HG02970 (cell line): Measurements from ENCODE around the gene SEZ6L.

ENCODE experiments used
- ATAC-seq: cut with Tn5 transposase; IDR thresholded peaks from one replicate; pipeline ENCODE4 v1.9.1; 2021; ENCODE audit warnings: mild to moderate bottlenecking, moderate library complexity, moderate number of reproducible peaks; ENCODE audit not compliant: unreplicated experiment, low FRiP score

The SEZ6L gene

DNA sequence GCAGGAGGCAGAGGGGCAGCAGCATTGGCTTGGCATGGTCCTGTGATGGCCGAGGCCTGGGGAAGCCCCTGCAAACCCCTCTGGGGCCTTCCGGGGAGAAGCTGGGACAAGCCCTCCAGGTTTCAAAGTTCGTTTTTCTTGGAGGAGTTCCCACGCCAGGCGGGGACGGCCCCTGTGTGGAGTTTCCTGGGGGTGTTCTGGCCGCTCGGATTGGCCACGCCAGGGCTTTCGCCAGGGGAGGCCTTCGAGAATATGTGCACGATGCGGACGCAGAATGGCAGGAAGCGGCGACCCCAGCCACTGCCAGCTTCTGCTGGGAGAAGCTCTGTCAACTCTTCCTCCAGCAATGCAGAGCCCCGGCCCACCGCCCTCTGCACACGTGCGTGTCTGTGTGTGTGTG, 157.5 kb downstream of the SEZ6L start:
- ATAC-seq: no peak

GRCh38 chr22:26327306-26327705, 158.0 kb downstream of the SEZ6L start:
- no peak for ATAC-seq

- no peak for ATAC-seq
Observed at GRCh38 chr22:26328221-26328620, 159.0 kb downstream of the SEZ6L start.

GRCh38 chr22:26330971-26331625, 161.8 kb downstream of the SEZ6L start:
- no peak for ATAC-seq

- no peak for ATAC-seq
Observed at GRCh38 chr22:26333088-26333800, 164.0 kb downstream of the SEZ6L start.

DNA sequence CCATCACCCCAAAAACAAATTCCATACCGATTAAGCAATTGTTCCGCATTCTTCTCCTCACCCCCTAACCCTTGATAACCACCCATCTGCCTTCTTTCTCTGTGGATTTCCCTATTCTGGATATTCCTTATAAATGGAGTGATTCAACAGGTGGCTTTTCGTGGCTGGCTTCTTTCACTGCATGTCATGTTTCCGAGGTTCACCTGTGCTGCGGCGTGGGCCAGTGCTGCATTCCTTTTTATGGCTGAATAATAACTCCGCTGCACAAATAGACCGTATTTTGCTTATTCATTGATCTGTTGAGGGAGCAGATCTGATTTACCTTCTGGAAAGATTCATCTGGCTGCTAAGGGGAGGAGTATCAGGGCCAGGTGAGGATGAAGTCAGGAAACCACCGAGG, 165.0 kb downstream of the SEZ6L start:
- ATAC-seq: no peak

DNA sequence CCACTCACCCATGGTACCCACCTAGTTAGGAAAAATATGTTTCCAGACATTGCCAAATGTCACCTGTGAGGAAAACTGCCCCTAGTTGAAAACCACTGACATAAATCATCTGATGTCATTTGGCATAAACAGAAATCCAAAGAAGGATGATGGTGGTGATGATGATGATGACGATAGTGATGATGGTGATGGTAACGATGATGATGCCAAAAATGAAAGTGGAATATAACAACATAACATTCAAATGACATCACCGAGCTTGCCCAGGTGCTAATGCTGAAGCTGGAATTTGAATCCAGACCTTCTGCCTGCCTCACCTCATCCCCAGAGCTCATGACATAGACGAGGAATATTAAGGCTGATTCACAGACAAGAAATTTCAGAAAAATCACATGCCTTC, 167.5 kb downstream of the SEZ6L start:
- no peak for ATAC-seq

GRCh38 chr22:26339755-26340154, 170.5 kb downstream of the SEZ6L start:
- no peak for ATAC-seq

- no peak for ATAC-seq
Observed at GRCh38 chr22:26342745-26343410, 173.6 kb downstream of the SEZ6L start.

- no peak for ATAC-seq
Observed at GRCh38 chr22:26345496-26345895, 176.2 kb downstream of the SEZ6L start.

GRCh38 chr22:26348810-26349526, 179.7 kb downstream of the SEZ6L start:
- ATAC-seq: no peak

- no peak for ATAC-seq
Observed at GRCh38 chr22:26354707-26355106, 185.4 kb downstream of the SEZ6L start.

DNA sequence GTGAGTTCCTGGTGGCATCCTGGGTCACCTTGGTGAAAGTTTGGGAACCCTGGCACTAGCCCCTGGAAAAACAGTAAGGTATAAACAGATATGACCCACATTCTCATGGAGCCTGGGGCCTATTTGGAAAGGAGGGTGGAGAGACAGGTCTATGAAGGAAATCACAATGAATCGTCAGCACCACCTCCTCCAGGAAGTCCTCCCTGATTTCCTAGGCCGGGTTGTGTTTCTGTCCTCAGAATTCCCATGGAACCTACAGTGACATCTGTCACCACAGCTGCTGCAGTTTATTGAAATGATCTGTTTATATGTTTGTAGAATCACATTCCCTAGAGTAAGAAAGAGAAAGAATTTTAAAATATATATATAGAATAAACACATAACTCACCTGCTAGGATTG, 188.0 kb downstream of the SEZ6L start:
- ATAC-seq: no peak

DNA sequence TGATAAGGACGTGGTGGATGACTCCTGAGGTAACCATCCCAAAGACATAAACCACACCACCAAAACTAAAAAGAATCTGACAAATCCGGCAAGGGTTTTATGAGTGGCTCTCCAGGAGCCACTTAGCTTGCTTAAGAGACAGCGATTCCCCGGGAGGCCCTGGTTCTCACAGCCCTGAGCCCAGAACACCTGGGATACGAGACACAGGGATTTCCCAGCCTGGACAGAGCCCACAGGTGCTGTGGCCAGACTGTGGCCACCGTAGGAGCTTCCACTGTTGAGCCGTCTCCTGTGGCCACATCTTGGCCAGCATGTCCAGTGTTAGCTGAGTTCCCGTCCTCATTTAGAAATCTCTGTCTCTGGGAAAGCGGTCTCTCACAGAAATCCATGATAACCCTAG, 188.6 kb downstream of the SEZ6L start:
- ATAC-seq: no peak

- no peak for ATAC-seq
Observed at GRCh38 chr22:26359156-26359555, 189.9 kb downstream of the SEZ6L start.

GRCh38 chr22:26360169-26360885, 191.1 kb downstream of the SEZ6L start:
- no peak for ATAC-seq

DNA sequence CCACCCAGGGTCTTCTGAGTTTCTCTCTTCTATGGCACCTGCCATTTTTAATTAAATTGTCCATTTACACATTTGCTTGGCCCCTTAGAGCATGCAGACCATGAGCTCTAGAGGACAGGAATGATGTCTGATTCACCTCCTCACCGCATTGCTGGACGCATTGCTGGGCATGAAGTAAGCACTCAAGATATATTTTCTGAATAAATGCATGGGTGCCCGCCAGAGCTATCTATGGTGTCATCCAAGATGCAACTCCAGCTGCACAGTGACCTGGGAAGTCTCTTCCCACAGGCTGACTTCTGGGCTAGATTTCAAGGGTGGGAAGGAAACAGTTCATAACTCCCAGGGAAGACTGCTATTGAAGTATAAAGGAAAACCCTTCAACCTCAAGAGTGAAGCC, 193.2 kb downstream of the SEZ6L start:
- no peak for ATAC-seq

DNA sequence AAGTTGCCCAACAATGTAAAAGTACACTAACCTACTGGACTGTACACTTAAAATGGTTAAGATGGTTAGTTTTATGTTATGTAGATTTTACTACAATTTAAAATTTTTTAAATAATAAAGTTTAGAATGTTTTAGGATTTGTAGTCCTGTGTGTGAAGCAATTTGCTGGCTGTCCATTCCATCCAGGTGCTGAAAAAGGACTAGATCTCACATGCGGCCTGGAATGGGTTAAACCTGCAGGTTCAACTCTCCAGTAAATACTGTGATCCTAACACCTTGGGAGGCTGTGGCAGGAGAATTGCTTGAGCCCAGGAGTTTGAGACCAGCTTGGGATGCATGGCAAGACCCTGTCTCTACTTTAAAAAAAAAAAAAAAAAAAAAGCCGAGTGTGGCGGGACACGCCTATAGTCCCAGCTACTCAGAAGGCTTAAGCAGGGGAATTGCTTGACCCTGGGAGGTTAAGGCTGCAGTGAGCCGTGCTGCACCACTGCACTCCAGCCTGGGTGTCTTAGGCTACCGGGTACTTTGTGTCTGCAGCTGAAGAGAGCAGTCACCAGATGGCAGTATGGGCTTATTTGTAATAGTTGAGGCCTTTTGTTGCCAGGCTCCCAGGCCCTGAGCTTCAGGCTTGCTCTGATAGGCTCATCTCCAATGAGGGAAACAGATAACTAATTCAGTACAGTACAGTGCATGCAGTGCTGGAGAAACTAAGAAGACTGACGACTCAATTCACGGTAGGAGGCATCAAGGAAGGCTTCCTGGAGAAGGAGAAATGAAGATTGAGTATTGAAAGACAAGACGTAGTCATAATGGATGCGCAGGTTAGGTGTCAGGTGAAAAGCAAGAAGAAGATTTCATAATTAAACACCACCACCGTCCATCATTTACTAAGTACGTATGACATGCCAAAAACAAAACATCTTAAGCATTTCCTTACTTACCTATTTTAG, 195.1 kb downstream of the SEZ6L start:
- ATAC-seq: no peak
